ENCODE results near the gene CTIF. TPM values are rescaled to one million over a fixed set of nuclear protein-coding genes. Genes with fewer than 3 reads are reported as not detected.

The CTIF gene
- total RNA-seq, 1 experiment from 2014 or later: 26.5 TPM

GRCh38 chr18:48729404-48729803, 190.6 kb downstream of the CTIF start:
- Histone ChIP-seq H3K27ac (ENCODE audit: low read length) (no peak overlapping the region), H3K36me3 (ENCODE audit: control insufficient read depth, insufficient read depth, low read length) (no peaks in the 10 kb centered on the region), H3K27me3 (ENCODE audit: control insufficient read depth, insufficient read depth, low read length) (no peaks in the 10 kb centered on the region), H3K4me3 (ENCODE audit: low read depth in 2 of 2, low read length in 2 of 2) (no peak overlapping the region), H3K9me3 (ENCODE audit: control insufficient read depth, insufficient read depth, low read depth, low read length) (no peaks in the 10 kb centered on the region; the same call in 1 of the 2 replicates), H3K4me1 (ENCODE audit: control insufficient read depth, insufficient read depth, low read length) (no peaks in the 10 kb centered on the region)
- ATAC-seq (no peak), DNase-seq (ENCODE audit: low read depth, low spot score) (no peak)
- intact Hi-C loops (cut with micrococcal nuclease; ENCODE audit: unreplicated experiment) (no loop called here), in situ Hi-C loops (cut with HindIII; ENCODE audit: low pct_unique_long_range_greater_than_20kb, low sequenced_read_pairs) (no loop called here)
- CTCF ChIA-PET: no interaction called here
- BruUV-seq (replicated peaks): no TSS peak
- TF ChIP-seq SIN3A (IDR thresholded peaks at IDR 0.05; ENCODE audit: borderline replicate concordance, insufficient read depth, low read depth, low read length): no peak
- no peak for TF ChIP-seq POLR2AphosphoS5 (IDR thresholded peaks at IDR 0.05; ENCODE audit: low read depth, low read length)
- TF ChIP-seq CTCF (IDR thresholded peaks at IDR 0.05): no peak
- no peak for TF ChIP-seq TCF7L2 (IDR thresholded peaks at IDR 0.05; ENCODE audit: low read depth, low read length)
- no peak for TF ChIP-seq REST (IDR thresholded peaks at IDR 0.05; ENCODE audit: insufficient read depth in 1 of 2, low read depth in 2 of 2, low read length in 1 of 2)
- POLR2A ChIA-PET: no interaction called here

GRCh38 chr18:48730010-48730409, 191.2 kb downstream of the CTIF start:
- in situ Hi-C loops (cut with HindIII; ENCODE audit: low pct_unique_long_range_greater_than_20kb, low sequenced_read_pairs): no loop called here
- no peak for DNase-seq (ENCODE audit: low read depth, low spot score)
- BruUV-seq (replicated peaks): no TSS peak
- POLR2A ChIA-PET: no interaction called here
- no peak overlapping the region for H3K27ac ChIP-seq (ENCODE audit: low read length)
- no peaks in the 10 kb centered on the region for H3K4me1 ChIP-seq (ENCODE audit: control insufficient read depth, insufficient read depth, low read length)
- H3K4me3 ChIP-seq (ENCODE audit: low read depth in 2 of 2, low read length in 2 of 2): no peak overlapping the region
- no peaks in the 10 kb centered on the region for H3K36me3 ChIP-seq (ENCODE audit: control insufficient read depth, insufficient read depth, low read length)
- TF ChIP-seq POLR2AphosphoS5 (IDR thresholded peaks at IDR 0.05; ENCODE audit: low read depth, low read length): no peak
- no peak for TF ChIP-seq CTCF (IDR thresholded peaks at IDR 0.05)
- TF ChIP-seq REST (IDR thresholded peaks at IDR 0.05; ENCODE audit: insufficient read depth in 1 of 2, low read depth in 2 of 2, low read length in 1 of 2): no peak
- no peak for TF ChIP-seq SIN3A (IDR thresholded peaks at IDR 0.05; ENCODE audit: borderline replicate concordance, insufficient read depth, low read depth, low read length)
- no peak for TF ChIP-seq TCF7L2 (IDR thresholded peaks at IDR 0.05; ENCODE audit: low read depth, low read length)
- no peaks in the 10 kb centered on the region; the same call in 1 of the 2 replicates for H3K9me3 ChIP-seq (ENCODE audit: control insufficient read depth, insufficient read depth, low read depth, low read length)
- no peak for ATAC-seq
- intact Hi-C loops (cut with micrococcal nuclease; ENCODE audit: unreplicated experiment): no loop called here
- CTCF ChIA-PET: no interaction called here
- H3K27me3 ChIP-seq (ENCODE audit: control insufficient read depth, insufficient read depth, low read length): no peaks in the 10 kb centered on the region
